H1 (cell line): ENCODE data around the gene UBE2Q2. TPM values are rescaled to one million over a fixed set of nuclear protein-coding genes. Genes with fewer than 3 reads are reported as not detected.
"Not testable (repeated sequence)": the region's sequence is repeated elsewhere in the genome, so short reads cannot be mapped to it uniquely, and the experiment has no call there.

Experiments
- CTCF ChIA-PET: fragments of 300-600 bp; sonication (Branson Sonifier 250); formaldehyde crosslinking; loops from one replicate; lab custom pipeline; 2021; ENCODE audit not compliant: partially characterized antibody; lab: Charles Lee
- POLR2A ChIA-PET: fragments of 300-600 bp; sonication (Branson Sonifier 250); formaldehyde crosslinking; loops from one replicate; lab custom pipeline; 2021; ENCODE audit warnings: inconsistent platforms; ENCODE audit not compliant: partially characterized antibody; lab: Charles Lee
- DNase-seq, 2 experiments: peaks; one replicate each; pipeline versions ENCODE4 v3.0.0 to v3.0.0-alpha.2; 2010 to 2022; ENCODE audit warnings: low spot score in 2 of 2, low read depth in 1 of 2, mixed read lengths in 1 of 2
- FAIRE-seq: peaks from 2 replicates; lab custom pipeline; 2011; peaks lifted over from hg19 to GRCh38; lab: Jason Lieb, UNC
- H2AFZ ChIP-seq: 2 replicates; pipeline ENCODE4 v1.8.1; 2012; ENCODE audit warnings: low read length, inconsistent platforms
- H2AK5ac ChIP-seq: 2 replicates; pipeline ENCODE4 v1.6.1; 2013; ENCODE audit warnings: low read depth, low read length
- H2BK120ac ChIP-seq: replicated peaks from 2 replicates; pipeline ENCODE3; 2013; ENCODE audit warnings: low read depth, low read length, inconsistent platforms
- H2BK12ac ChIP-seq: 2 replicates; pipeline ENCODE4 v1.6.1; 2013; ENCODE audit warnings: low read depth, low read length
- H2BK15ac ChIP-seq: 2 replicates; pipeline ENCODE4 v1.6.1; 2013; ENCODE audit warnings: low read length
- H2BK20ac ChIP-seq: 2 replicates; pipeline ENCODE4 v1.6.1; 2013; ENCODE audit warnings: low read length
- H2BK5ac ChIP-seq: 2 replicates; pipeline ENCODE4 v1.6.1; 2013; ENCODE audit warnings: low read depth, low read length
- H3K14ac ChIP-seq: 2 replicates; pipeline ENCODE4 v1.6.1; 2013; ENCODE audit warnings: inconsistent platforms; ENCODE audit not compliant: insufficient read length
- H3K18ac ChIP-seq: 2 replicates; pipeline ENCODE4 v1.6.1; 2013; ENCODE audit warnings: low read length; ENCODE audit errors: extremely low read depth
- H3K23ac ChIP-seq: 2 replicates; pipeline ENCODE4 v1.6.1; 2013; ENCODE audit warnings: inconsistent platforms; ENCODE audit not compliant: insufficient read length
- H3K23me2 ChIP-seq: 2 replicates; pipeline ENCODE4 v1.6.1; 2013; ENCODE audit warnings: low read depth, low read length
- H3K27ac ChIP-seq: 2 replicates; pipeline ENCODE4 v1.6.1; 2011; ENCODE audit warnings: low read depth, low read length, inconsistent platforms
- H3K27me3 ChIP-seq, 4 experiments: replicated peaks in 1 of 4; 1 replicate in 1 of 4; 2 replicates in 3 of 4; pipeline versions ENCODE4 v1.6.1 to v1.8.1; 2011 to 2013; ENCODE audit warnings: low read length in 3 of 4, mild to moderate bottlenecking in 3 of 4, inconsistent platforms in 2 of 4, mixed read lengths in 2 of 4, moderate library complexity in 1 of 4; ENCODE audit not compliant: control insufficient read depth in 3 of 4, insufficient read depth in 3 of 4; ENCODE audit errors: extremely low read depth in 1 of 4
- H3K36me3 ChIP-seq, 4 experiments: 2 replicates each; pipeline versions ENCODE4 v1.6.1 to v1.8.1; 2011 to 2013; ENCODE audit warnings: mild to moderate bottlenecking in 4 of 4, low read length in 3 of 4, moderate library complexity in 2 of 4, control low read depth in 1 of 4, inconsistent platforms in 1 of 4; ENCODE audit not compliant: insufficient read depth in 4 of 4, control insufficient read depth in 2 of 4
- H3K4ac ChIP-seq: replicated peaks from 2 replicates; pipeline ENCODE3; 2013; ENCODE audit warnings: low read length, low read depth, mixed read lengths, inconsistent platforms; ENCODE audit not compliant: insufficient read length
- H3K4me1 ChIP-seq, 4 experiments: replicated peaks in 1 of 4; 1 replicate in 1 of 4; 2 replicates in 3 of 4; pipeline versions ENCODE4 v1.6.1 to v1.8.1; 2011 to 2013; ENCODE audit warnings: low read length in 3 of 4, inconsistent platforms in 2 of 4, mixed read lengths in 1 of 4; ENCODE audit not compliant: insufficient read depth in 4 of 4, control insufficient read depth in 3 of 4
- H3K4me2 ChIP-seq, 2 experiments: 2 replicates each; pipeline versions ENCODE4 v1.6.1 to v1.8.1; 2011 to 2013; ENCODE audit warnings: low read depth in 2 of 2, low read length in 2 of 2, control low read depth in 1 of 2, inconsistent platforms in 1 of 2, mild to moderate bottlenecking in 1 of 2; ENCODE audit not compliant: insufficient read depth in 1 of 2
- H3K4me3 ChIP-seq, 4 experiments: fragments of 200-600, 300-600 bp in 1 of 4; sonication (generic), shearing (Covaris generic), sonication (Bioruptor Twin) in 1 of 4; 2 replicates each; pipeline versions ENCODE4 v1.5.1 to v1.8.1; 2011 to 2016; ENCODE audit warnings: low read length in 4 of 4, low read depth in 3 of 4, control low read depth in 2 of 4, inconsistent platforms in 2 of 4, mild to moderate bottlenecking in 2 of 4, mixed read lengths in 1 of 4, moderate library complexity in 1 of 4; ENCODE audit not compliant: insufficient read depth in 2 of 4; ENCODE audit errors: extremely low read depth in 1 of 4
- H3K56ac ChIP-seq: replicated peaks from 2 replicates; pipeline ENCODE3; 2013; ENCODE audit warnings: low read depth, mild to moderate bottlenecking, mixed read lengths, low read length, inconsistent platforms; ENCODE audit not compliant: insufficient read length
- H3K79me1 ChIP-seq: 2 replicates; pipeline ENCODE4 v1.6.1; 2013; ENCODE audit warnings: low read depth, low read length, control low read depth
- H3K79me2 ChIP-seq, 2 experiments: 2 replicates each; pipeline versions ENCODE4 v1.6.1 to v1.8.1; 2012 to 2013; ENCODE audit warnings: low read length in 2 of 2, mild to moderate bottlenecking in 2 of 2, inconsistent platforms in 1 of 2; ENCODE audit not compliant: insufficient read depth in 2 of 2, control insufficient read depth in 1 of 2
- H3K9ac ChIP-seq, 4 experiments: replicated peaks in 1 of 4; 1 replicate in 1 of 4; 2 replicates in 3 of 4; pipeline versions ENCODE4 v1.6.1 to v1.8.1; 2011 to 2013; ENCODE audit warnings: low read depth in 3 of 4, low read length in 3 of 4, control low read depth in 2 of 4, mild to moderate bottlenecking in 2 of 4, moderate library complexity in 2 of 4, inconsistent platforms in 1 of 4; ENCODE audit errors: extremely low read depth in 1 of 4
- H3K9me3 ChIP-seq, 2 experiments: 2 replicates each; pipeline versions ENCODE4 v1.6.1 to v1.8.1; 2012 to 2013; ENCODE audit warnings: mild to moderate bottlenecking in 2 of 2, moderate library complexity in 2 of 2, control low read depth in 1 of 2, inconsistent platforms in 1 of 2, low read depth in 1 of 2, low read length in 1 of 2, mixed read lengths in 1 of 2; ENCODE audit not compliant: insufficient read depth in 2 of 2
- H4K20me1 ChIP-seq, 2 experiments: replicated peaks in 1 of 2; 2 replicates each; pipeline versions ENCODE3 to v1.8.1; 2011 to 2013; ENCODE audit warnings: inconsistent platforms in 2 of 2, low read length in 2 of 2, mild to moderate bottlenecking in 1 of 2; ENCODE audit not compliant: insufficient read depth in 2 of 2, control insufficient read depth in 1 of 2
- H4K5ac ChIP-seq: 2 replicates; pipeline ENCODE4 v1.6.1; 2013; ENCODE audit warnings: low read length, low read depth, mixed read lengths, inconsistent platforms; ENCODE audit not compliant: insufficient read length
- H4K8ac ChIP-seq: 2 replicates; pipeline ENCODE4 v1.8.0; 2013; ENCODE audit warnings: mild to moderate bottlenecking, moderate library complexity, low read length, inconsistent platforms; ENCODE audit not compliant: insufficient read depth; ENCODE audit errors: extremely low read depth
- H4K91ac ChIP-seq: replicated peaks from 2 replicates; pipeline ENCODE3; 2013; ENCODE audit warnings: low read length, mixed read lengths, inconsistent platforms; ENCODE audit not compliant: insufficient read length
- WGBS, 2 experiments: shearing (Covaris generic) in 1 of 2; methylation state at CpG; one replicate each; pipeline versions ENCODE4 v1.1.6 to v1.1.7; 2013 to 2015; ENCODE audit warnings: low lambda C conversion rate in 2 of 2, mixed read lengths in 2 of 2, inconsistent platforms in 1 of 2, low coverage in 1 of 2, missing lambda C conversion rate in 1 of 2; ENCODE audit not compliant: insufficient replicate concordance in 2 of 2, insufficient coverage in 1 of 2, insufficient read length in 1 of 2; ENCODE audit errors: extremely low coverage in 1 of 2, missing lambda C conversion rate in 1 of 2; 5-methylcytosine and 5-hydroxymethylcytosine counted together
- polyA plus RNA-seq, 7 experiments: library from polyadenylated mRNA; depleted of rRNA in 3 of 7; stranded (reverse) in 5 of 7; unstranded in 2 of 7; fragments of >200 nt in 5 of 7; fragments of 200-250 nt in 2 of 7; gene quantifications; 1 replicate in 5 of 7; 2 replicates in 1 of 7; 4 replicates in 1 of 7; pipeline versions ENCODE4 v1.2.1 to v1.2.3, GENCODE V29; 2011 to 2013; ENCODE audit warnings: missing spikeins in 2 of 7, mixed read lengths in 2 of 7
- total RNA-seq: library from RNA; stranded (reverse); fragmentation: NEBNext Ultra II Directional; extraction: Animal tissue kit (Norgen Biotek cat#: 25700); gene quantifications from 2 replicates; pipeline ENCODE4 v1.2.1, GENCODE V29; 2021

UBE2Q2 gene
- total and polyA plus RNA-seq, 2 of the 8 experiments (the other 6 are each of a cell fraction or from before 2014, with no cell fraction given), result 10.1 to 22.7 TPM

DNA sequence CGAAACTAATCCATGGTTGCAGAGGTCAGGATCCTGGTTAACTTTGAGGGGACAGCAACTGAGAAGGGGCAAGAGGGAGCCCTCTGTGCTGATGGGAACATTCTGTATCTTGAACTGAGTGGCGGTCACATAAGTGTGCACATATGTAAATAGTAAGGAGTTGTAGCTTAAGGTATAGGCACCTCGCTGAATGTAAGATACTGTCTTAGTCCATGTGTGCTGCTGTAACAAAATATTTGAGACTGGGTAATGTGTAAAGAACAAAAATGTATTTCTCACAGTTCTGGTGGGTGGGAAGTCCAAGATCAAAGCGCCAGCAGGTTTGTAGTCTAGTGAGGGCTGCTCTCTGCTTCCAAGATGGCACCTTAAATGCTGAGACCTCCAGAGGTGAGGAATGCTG lies 42.8 kb upstream of the UBE2Q2 start:
- H4K8ac ChIP-seq, H2BK15ac ChIP-seq, H3K23me2 ChIP-seq, POLR2A ChIA-PET, H3K14ac ChIP-seq, H3K27ac ChIP-seq, H2BK20ac ChIP-seq, H2AK5ac ChIP-seq, H3K79me1 ChIP-seq, H4K5ac ChIP-seq, H3K4me1 ChIP-seq, H2BK5ac ChIP-seq, H3K9me3 ChIP-seq, H3K36me3 ChIP-seq, H3K27me3 ChIP-seq, H3K56ac ChIP-seq, H2BK12ac ChIP-seq, H3K79me2 ChIP-seq, H3K4me3 ChIP-seq, H2BK120ac ChIP-seq, DNase-seq, H3K18ac ChIP-seq, FAIRE-seq, H3K9ac ChIP-seq, H3K23ac ChIP-seq, H4K20me1 ChIP-seq, H4K91ac ChIP-seq, H3K4ac ChIP-seq, H3K4me2 ChIP-seq, H2AFZ ChIP-seq: not testable (repeated sequence)
- CTCF ChIA-PET, result interaction anchor here (0.7 to 13.0 kb wide), 8 partner anchors 9 to 114 kb away, joined by 3 to 224 read pairs (median 12); a partner anchor contains a TSS
- WGBS, 2 experiments, result 85% methylated on average over 4 of the region's 4 CpGs; no CpG with 5 or more reads in 1 of the 2 experiments
